ENCODE data around the gene IRX6. TPM values are rescaled to one million over a fixed set of nuclear protein-coding genes. Genes with fewer than 3 reads are reported as not detected.

The IRX6 gene
- total and polyA plus RNA-seq, 8 donors = 0.10 TPM; not detected in 7

GRCh38 chr16:55378616-55379015 lies 54.6 kb downstream of the IRX6 start:
- Histone ChIP-seq H3K27ac (no peak overlapping the region), H3K4me3 (no peak overlapping the region), H3K27me3 (peaks cover 0 to 13% (median 0%) of the 10 kb centered on the region in 3 donors), H3K36me3 (no peaks in the 10 kb centered on the region), H3K9me3 (no peaks in the 10 kb centered on the region), H3K4me1 (no peaks in the 10 kb centered on the region)
- WGBS, 5 donors = 78 to 86% (median 82%) methylated on average over 3 of the region's 3 CpGs
- intact Hi-C loops (cut with DNase I; ENCODE audit: low total_unique reads) = no loop called here
- TF ChIP-seq EP300 (IDR thresholded peaks at IDR 0.05) (no peak), POLR2A (IDR thresholded peaks at IDR 0.05) (no peak), POLR2AphosphoS5 (IDR thresholded peaks at IDR 0.05) (no peak), CTCF (IDR thresholded peaks at IDR 0.05) (no peak)
- DNase-seq = no peak

GRCh38 chr16:55379371-55379770 lies 55.4 kb downstream of the IRX6 start:
- intact Hi-C loops (cut with DNase I; ENCODE audit: low total_unique reads) = no loop called here
- H3K4me1 ChIP-seq = no peaks in the 10 kb centered on the region
- no peak overlapping the region for H3K4me3 ChIP-seq
- H3K9me3 ChIP-seq = no peaks in the 10 kb centered on the region
- peaks cover 0 to 13% (median 0%) of the 10 kb centered on the region in 3 donors for H3K27me3 ChIP-seq
- no peak overlapping the region for H3K27ac ChIP-seq
- whole genome bisulfite sequencing, 5 donors = 87 to 93% (median 90%) methylated on average over 13 of the region's 13 CpGs
- no peak for TF ChIP-seq CTCF (IDR thresholded peaks at IDR 0.05)
- no peak for TF ChIP-seq EP300 (IDR thresholded peaks at IDR 0.05)
- no peak for TF ChIP-seq POLR2A (IDR thresholded peaks at IDR 0.05)
- TF ChIP-seq POLR2AphosphoS5 (IDR thresholded peaks at IDR 0.05) = no peak
- no peaks in the 10 kb centered on the region for H3K36me3 ChIP-seq
- no peak for DNase-seq

- H3K9me3 ChIP-seq = no peaks in the 10 kb centered on the region
- TF ChIP-seq POLR2A (IDR thresholded peaks at IDR 0.05) = no peak
- TF ChIP-seq POLR2AphosphoS5 (IDR thresholded peaks at IDR 0.05) = no peak
- no peak for TF ChIP-seq EP300 (IDR thresholded peaks at IDR 0.05)
- no peak for TF ChIP-seq CTCF (IDR thresholded peaks at IDR 0.05)
- WGBS, 5 donors = 69 to 85% (median 78%) methylated on average over 7 of the region's 7 CpGs
- H3K4me1 ChIP-seq = no peaks in the 10 kb centered on the region
- no peaks in the 10 kb centered on the region for H3K36me3 ChIP-seq
- no peak for DNase-seq
- peaks cover 0 to 13% (median 0%) of the 10 kb centered on the region in 3 donors for H3K27me3 ChIP-seq
- intact Hi-C loops (cut with DNase I; ENCODE audit: low total_unique reads) = no loop called here
- H3K4me3 ChIP-seq = no peak overlapping the region
- no peak overlapping the region for H3K27ac ChIP-seq
These were observed 55.9 kb downstream of the IRX6 start for GRCh38 chr16:55379876-55380390.

Small RNAs within 50 kb of the gene (small RNA-seq; reads per million reads assigned to genes)
- gene RN7SL841P = 0 reads per million in 4 donors

Other genes starting within 250 kb of the IRX6 start
- 100 to 1,000 TPM in 4 of 5 donors, 10 to 100 TPM in 1; 67.9 to 206 (median 142) TPM for gene MMP2, start 155.0 kb downstream of the IRX6 start, total RNA-seq
- 10 to 100 TPM; 17.7 to 67.9 (median 39.6) TPM for gene MMP2, start 155.0 kb downstream of the IRX6 start, polyA plus RNA-seq
- gene LPCAT2, start 184.9 kb downstream of the IRX6 start, total RNA-seq = 10 to 100 TPM in 3 of 5 donors, 1 to 10 TPM in 1, not detected in 1; 1.4 to 36.2 (median 13.1) TPM
- gene LPCAT2, start 184.9 kb downstream of the IRX6 start, polyA plus RNA-seq = 1 to 10 TPM; 3.7 to 6.6 (median 6.5) TPM
- gene CAPNS2, start 242.5 kb downstream of the IRX6 start, total RNA-seq = under 1 TPM in 1 of 5 donors, not detected in 4; 0.73 TPM
- 10 to 100 TPM in 1 of 3 donors, not detected in 2; 44.2 TPM for gene CAPNS2, start 242.5 kb downstream of the IRX6 start, polyA plus RNA-seq

Measured in stomach (tissue), 9 donors.